K562 (cell line): ENCODE measurements around the gene CAPN3. TPM values are rescaled to one million over a fixed set of nuclear protein-coding genes. Genes with fewer than 3 reads are reported as not detected.

Experiments used
- ATAC-seq: fragments of 200-7000 bp; cut with Tn5 transposase; 3 replicates; pipeline ENCODE4 v1.9.1; 2020; ENCODE audit warnings: moderate library complexity
- BruUV-seq: library from RNA; stranded (reverse); fragments of 400-500 nt; replicated peaks from 2 replicates; lab custom pipeline; 2021; lab: Mats Ljungman, UMichigan
- CTCF ChIA-PET: fragments of 300-600 bp; formaldehyde crosslinking; extraction: SDS; loops from one replicate; lab custom pipeline; 2021; ENCODE audit warnings: low intra/inter-chr PET ratio; lab: Yijun Ruan, JAX
- POLR2A ChIA-PET: fragments of 300-600, 350-650 bp; sonication (Branson Sonifier 250); formaldehyde crosslinking; extraction: SDS; loops from one replicate; lab custom pipeline; 2021; ENCODE audit warnings: antibody characterized with exemption, inconsistent platforms; lab: Yijun Ruan, JAX
- DNase-seq, 4 experiments: peaks; one replicate each; pipeline versions ENCODE4 v3.0.0 to v3.0.0-alpha.2; 2011 to 2018; ENCODE audit warnings: low spot score in 3 of 4, mixed read lengths in 3 of 4; ENCODE audit errors: extremely low read depth in 1 of 4
- FAIRE-seq: peaks from 2 replicates; lab custom pipeline; 2011; peaks lifted over from hg19 to GRCh38; lab: Jason Lieb, UNC
- H2AFZ ChIP-seq: 2 replicates; pipeline ENCODE4 v1.6.0; 2011; ENCODE audit warnings: low read depth, low read length, control low read depth, inconsistent platforms
- H3K27ac ChIP-seq: fragments of 200-600 bp; 3 replicates; pipeline ENCODE4 v1.8.0; 2011; ENCODE audit warnings: low read depth, mild to moderate bottlenecking, control low read depth, inconsistent platforms, low read length, moderate library complexity, mixed read lengths; ENCODE audit errors: extremely low read depth
- H3K27me3 ChIP-seq, 2 experiments: fragments of 300-600 bp in 1 of 2; 2 replicates in 1 of 2; 3 replicates in 1 of 2; pipeline versions ENCODE4 v1.6.0 to v1.8.0; 2011; ENCODE audit warnings: inconsistent platforms in 2 of 2, low read length in 2 of 2, mild to moderate bottlenecking in 1 of 2, mixed read lengths in 1 of 2, moderate library complexity in 1 of 2; ENCODE audit not compliant: control insufficient read depth in 2 of 2, insufficient read depth in 2 of 2
- H3K36me3 ChIP-seq: fragments of 300-600 bp; 3 replicates; pipeline ENCODE4 v1.8.0; 2011; ENCODE audit warnings: mild to moderate bottlenecking, low read length, inconsistent platforms; ENCODE audit not compliant: control insufficient read depth, insufficient read depth
- H3K4me1 ChIP-seq, 2 experiments: fragments of 200-600 bp in 1 of 2; replicated peaks in 1 of 2; 2 replicates in 1 of 2; 3 replicates in 1 of 2; pipeline versions ENCODE4 v1.5.1 to v1.8.0; 2011; ENCODE audit warnings: inconsistent platforms in 2 of 2, low read length in 2 of 2, mild to moderate bottlenecking in 1 of 2, mixed read lengths in 1 of 2, moderate library complexity in 1 of 2; ENCODE audit not compliant: control insufficient read depth in 2 of 2, insufficient read depth in 2 of 2
- H3K4me2 ChIP-seq: 2 replicates; pipeline ENCODE4 v1.6.1; 2011; ENCODE audit warnings: low read length, control low read depth, inconsistent platforms, mixed read lengths; ENCODE audit not compliant: insufficient read depth
- H3K4me3 ChIP-seq: fragments of 200-600 bp; sonication (generic), shearing (Covaris generic); 2 replicates; pipeline ENCODE4 v1.5.1; 2016; ENCODE audit warnings: control low read depth, inconsistent platforms
- H3K79me2 ChIP-seq: fragments of 200-600 bp; 3 replicates; pipeline ENCODE4 v1.8.0; 2011; ENCODE audit warnings: low read length, inconsistent platforms; ENCODE audit not compliant: control insufficient read depth, insufficient read depth
- H3K9ac ChIP-seq, 2 experiments: 2 replicates each; pipeline versions ENCODE4 v1.6.0 to v1.6.1; 2011; ENCODE audit warnings: low read depth in 2 of 2, low read length in 2 of 2, control low read depth in 1 of 2, inconsistent platforms in 1 of 2, mild to moderate bottlenecking in 1 of 2, mixed read lengths in 1 of 2; ENCODE audit not compliant: insufficient read depth in 1 of 2
- H3K9me1 ChIP-seq: one replicate; pipeline ENCODE4 v1.6.0; 2011; ENCODE audit warnings: inconsistent platforms, mild to moderate bottlenecking, low read length, moderate library complexity; ENCODE audit not compliant: control insufficient read depth, insufficient read depth
- H3K9me3 ChIP-seq: replicated peaks from 2 replicates; pipeline ENCODE4 v1.5.1; 2011; ENCODE audit warnings: low read depth, low read length, inconsistent platforms; ENCODE audit not compliant: control insufficient read depth, insufficient read depth
- H4K20me1 ChIP-seq: replicated peaks from 2 replicates; pipeline ENCODE4 v1.6.1; 2011; ENCODE audit warnings: low read length, inconsistent platforms, mixed read lengths; ENCODE audit not compliant: control insufficient read depth, insufficient read depth
- ARNT ChIP-seq, 2 experiments: fragments of 450-650 bp; IDR thresholded peaks; 2 replicates each; pipeline ENCODE4 v1.6.1; 2016; ENCODE audit warnings: mild to moderate bottlenecking in 1 of 2
- EP300 ChIP-seq: IDR thresholded peaks from 2 replicates; pipeline ENCODE4 v1.6.1; 2012; ENCODE audit warnings: low read length, improper control_type of control experiment
- HEY1 ChIP-seq: fragments of 250-450 bp; sonication (Bioruptor Pico); IDR thresholded peaks from 2 replicates; pipeline ENCODE4 v1.5.0; 2020; ENCODE audit warnings: mild to moderate bottlenecking, moderate library complexity, borderline replicate concordance
- KDM5B ChIP-seq: fragments of 200-600 bp; sonication (generic); IDR thresholded peaks from 2 replicates; pipeline ENCODE4 v1.6.1; 2012; ENCODE audit warnings: low read depth, mild to moderate bottlenecking, moderate library complexity, low read length, control low read depth, inconsistent platforms; ENCODE audit not compliant: insufficient replicate concordance
- MEF2D ChIP-seq: conservative IDR thresholded peaks from 2 replicates; pipeline ENCODE4 v1.6.1; 2016; ENCODE audit warnings: low read depth, missing genetic modification characterization, missing compliant biosample characterization
- NONO ChIP-seq, 2 experiments: fragments of 200-400 bp in 1 of 2; fragments of 450-650 bp in 1 of 2; formaldehyde crosslinking in 1 of 2; IDR thresholded peaks; 2 replicates each; pipeline ENCODE4 v1.6.1; 2017; ENCODE audit warnings: low read depth in 2 of 2, mild to moderate bottlenecking in 2 of 2, moderate library complexity in 2 of 2, low read length in 1 of 2
- RFX7 ChIP-seq: fragments of 250-450 bp; sonication (Bioruptor Pico); IDR thresholded peaks from 2 replicates; pipeline ENCODE4 v1.5.1; 2021; ENCODE audit warnings: mild to moderate bottlenecking
- TAF15 ChIP-seq: fragments of 200-400 bp; formaldehyde crosslinking; IDR thresholded peaks from 2 replicates; pipeline ENCODE4 v1.6.1; 2017; ENCODE audit warnings: mild to moderate bottlenecking, low read depth, low read length, moderate library complexity
- ZBTB49 ChIP-seq: sonication (generic); formaldehyde crosslinking; IDR thresholded peaks from 2 replicates; pipeline ENCODE4 v1.8.0; 2022; ENCODE audit warnings: missing genetic modification reagents, mild to moderate bottlenecking, borderline replicate concordance
- ZNF431 ChIP-seq: sonication (generic); formaldehyde crosslinking; IDR thresholded peaks from 2 replicates; pipeline ENCODE4 v1.8.0; 2022; ENCODE audit warnings: mild to moderate bottlenecking, missing genetic modification reagents
- ZNF449 ChIP-seq: fragments of 250-450 bp; sonication (Bioruptor Pico); IDR thresholded peaks from 2 replicates; pipeline ENCODE4 v1.8.0; 2022; ENCODE audit warnings: moderate library complexity, mild to moderate bottlenecking, inconsistent platforms
- in situ Hi-C: fragments of 300-500 bp; cut with MboI; formaldehyde crosslinking; loops from 4 replicates; pipeline ENCODE4 v1.15.0; 2018; ENCODE audit warnings: inconsistent platforms, mixed read lengths
- intact Hi-C: fragments of 100-400 bp; cut with micrococcal nuclease; formaldehyde crosslinking; loops from 2 replicates; pipeline ENCODE4 v1.14.2; 2022
- polyA plus RNA-seq, 8 experiments: library from polyadenylated mRNA; depleted of rRNA in 4 of 8; stranded (reverse) in 5 of 8; unstranded in 3 of 8; fragments of >200 nt; fragmentation: Nextera tagmentation in 2 of 8; fragmentation: Illumina TruSeq in 1 of 8; extraction: Ambion mirVana in 2 of 8; extraction: Trizol in 1 of 8; gene quantifications; 2 replicates each; pipeline versions ENCODE4 v1.2.1 to v1.2.3, GENCODE V29; 2011 to 2014; ENCODE audit warnings: inconsistent platforms in 1 of 8, missing spikeins in 1 of 8
- total RNA-seq, 7 experiments: library from RNA; depleted of rRNA in 6 of 7; stranded (reverse); fragments of >200 nt in 6 of 7; fragmentation: Illumina TruSeq in 2 of 7; extraction: Trizol in 2 of 7; gene quantifications; 2 replicates each; pipeline versions ENCODE4 v1.2.1 to v1.2.3, GENCODE V29; 2011 to 2021; ENCODE audit warnings: low replicate concordance in 1 of 7

Gene CAPN3
- total and polyA plus RNA-seq, 9 of the 15 experiments (the other 6 are each of a cell fraction or from before 2014, with no cell fraction given) = 0.03 to 0.34 (median 0.20) TPM; not detected in 2

- no peaks in the 10 kb centered on the region for H3K9me3 ChIP-seq
- TF ChIP-seq ZBTB49 (CRISPR knock-in tag) (no peak), EP300 (no peak), ZNF431 (CRISPR knock-in tag) (no peak), MEF2D (tag) (no peak), RFX7 (CRISPR knock-in tag) (no peak), ZNF449 (no peak), NONO (IDR thresholded peaks at IDR 0.05; ENCODE audit: low read depth in 2 of 2, low read length in 1 of 2) (no peak), KDM5B (no peak), TAF15 (no peak), ARNT (IDR thresholded peaks at IDR 0.05) (no peak), HEY1 (CRISPR knock-in tag) (no peak)
- TF ChIP-seq, all 486 proteins: peak for 0
- Histone ChIP-seq H3K27ac (no peak overlapping the region), H4K20me1 (no peaks in the 10 kb centered on the region; the same call in 1 of the 2 replicates), H2AFZ (no peak overlapping the region), H3K79me2 (no peaks in the 10 kb centered on the region; the same call in 2 of the 3 replicates), H3K4me1 (no peaks in the 10 kb centered on the region), H3K27me3 (no peaks in the 10 kb centered on the region), H3K36me3 (peaks cover 26% of the 10 kb centered on the region; the same call in 2 of the 3 replicates), H3K9me1 (no peaks in the 10 kb centered on the region), H3K4me2 (no peak overlapping the region), H3K9ac (no peak overlapping the region), H3K4me3 (no peak overlapping the region)
- no TSS peak for BruUV-seq
- in situ Hi-C loops = no loop called here
- intact Hi-C loops = no loop called here
- DNase-seq = no peak
- ChIA-PET CTCF (no interaction called here), POLR2A (interaction anchor here (0.6 kb wide), 1 partner anchor 15 kb away, joined by 3 read pairs; no protein-coding TSS in a partner anchor)
- no peak for FAIRE-seq
- no peak for ATAC-seq
Observed at GRCh38 chr15:42456531-42456930, 97.2 kb downstream of the CAPN3 start.
